HG03565 (cell line): Measurements from ENCODE around the gene CCDC177.

Source experiments
- ATAC-seq: cut with Tn5 transposase; IDR thresholded peaks from one replicate; pipeline ENCODE4 v1.9.1; 2021; ENCODE audit warnings: mild to moderate bottlenecking, moderate library complexity; ENCODE audit not compliant: unreplicated experiment

The CCDC177 gene

DNA sequence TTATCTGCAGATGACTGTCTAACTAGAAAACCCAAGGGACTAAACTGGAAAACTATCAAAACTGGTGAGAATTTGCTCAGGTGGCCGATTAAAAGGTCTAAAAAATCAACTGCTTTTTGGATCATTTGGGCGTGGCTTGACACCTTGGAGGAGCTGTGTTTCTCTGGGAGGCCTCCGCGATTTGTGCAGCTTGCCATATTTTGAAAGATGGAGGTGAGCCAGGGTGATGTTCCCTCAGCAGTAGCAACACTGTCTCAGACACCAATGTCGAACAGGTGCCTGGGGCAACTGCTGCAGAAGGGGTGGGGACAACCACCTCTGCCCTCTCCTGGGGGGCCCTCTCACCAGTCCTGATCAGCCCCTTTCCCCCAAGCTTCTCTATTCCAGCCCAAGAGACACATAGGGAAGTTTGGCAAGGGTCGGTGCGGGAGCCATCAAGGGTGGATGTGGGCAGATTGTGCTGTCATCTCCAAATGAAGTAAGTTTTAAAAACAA is 3.8 kb downstream of the CCDC177 start:
- no peak for ATAC-seq

DNA sequence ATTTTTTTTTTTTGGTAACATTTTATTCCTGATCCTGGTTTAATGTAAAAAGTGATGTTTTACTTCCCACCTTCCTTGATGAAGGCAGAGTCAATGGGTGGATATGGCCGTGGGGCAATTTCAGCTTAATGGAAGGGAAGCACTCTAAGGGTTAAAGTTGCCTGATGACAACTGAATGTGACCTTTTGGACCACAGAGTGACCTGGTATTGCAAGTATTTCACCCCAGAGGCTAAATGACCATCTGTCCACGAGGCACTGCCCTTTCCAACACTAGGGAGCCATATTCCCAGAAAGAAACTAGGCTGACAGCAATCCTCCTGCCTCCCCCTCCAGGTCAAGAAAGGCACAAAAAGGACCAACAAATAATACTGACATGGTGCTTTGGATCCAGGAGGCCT is 4.8 kb downstream of the CCDC177 start:
- no peak for ATAC-seq

DNA sequence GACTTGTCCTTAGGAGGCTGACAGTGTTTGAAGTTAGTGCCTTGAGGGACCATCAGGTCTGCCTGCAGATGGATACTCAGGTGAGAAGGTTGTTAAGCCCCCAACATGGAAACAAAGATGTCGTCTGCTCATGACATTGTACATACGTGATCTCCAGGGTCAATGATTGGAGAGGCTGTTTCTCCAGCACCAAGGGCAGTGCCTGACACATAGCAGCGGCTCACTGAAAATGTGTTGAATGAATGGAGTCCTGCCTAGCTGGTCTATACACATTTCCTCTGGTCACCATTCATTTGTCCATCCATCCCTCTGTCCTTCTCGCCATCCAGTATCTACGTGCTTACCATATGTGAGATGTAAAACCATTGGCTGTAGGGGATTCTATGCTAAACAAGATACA is 7.1 kb downstream of the CCDC177 start:
- ATAC-seq, result no peak

DNA sequence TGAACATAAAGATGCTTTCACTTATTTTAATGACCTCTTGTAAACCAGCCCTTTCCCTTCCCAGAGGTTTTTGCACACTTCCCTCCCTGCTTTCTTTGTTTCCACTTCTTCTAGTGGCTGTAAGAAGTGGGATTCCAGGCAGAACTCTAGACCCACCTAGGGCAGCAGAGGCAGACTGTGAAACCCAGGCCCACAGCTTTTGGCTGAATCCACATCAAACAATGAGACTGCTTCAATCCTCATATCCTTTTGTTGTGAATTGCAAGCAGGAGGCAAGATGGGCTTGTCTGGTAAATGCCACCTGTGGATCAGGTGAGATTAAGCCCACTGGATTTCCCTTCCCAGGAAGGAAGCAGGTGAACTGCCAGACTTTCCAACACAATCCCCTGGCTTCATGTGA is 12.8 kb downstream of the CCDC177 start:
- no peak for ATAC-seq

DNA sequence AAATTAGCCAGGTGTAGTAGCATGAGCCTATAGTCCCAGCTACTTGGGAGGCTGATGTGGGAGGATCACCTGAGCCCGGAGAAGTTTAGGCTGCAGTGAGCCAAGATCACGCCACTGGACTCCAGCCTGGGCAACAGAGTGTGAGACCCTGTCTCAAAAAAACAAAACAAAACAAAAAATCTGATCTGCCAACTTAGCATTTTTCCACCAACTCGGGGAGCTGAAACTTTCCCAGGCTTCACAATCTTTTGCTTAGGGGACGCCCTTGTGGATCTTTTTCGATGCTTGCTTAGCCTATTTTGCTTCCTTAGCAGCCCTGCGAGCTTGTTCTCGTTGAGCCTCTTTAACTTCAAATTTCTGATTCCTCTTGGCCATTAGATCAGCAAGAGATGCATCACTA is 13.8 kb downstream of the CCDC177 start:
- no peak for ATAC-seq

DNA sequence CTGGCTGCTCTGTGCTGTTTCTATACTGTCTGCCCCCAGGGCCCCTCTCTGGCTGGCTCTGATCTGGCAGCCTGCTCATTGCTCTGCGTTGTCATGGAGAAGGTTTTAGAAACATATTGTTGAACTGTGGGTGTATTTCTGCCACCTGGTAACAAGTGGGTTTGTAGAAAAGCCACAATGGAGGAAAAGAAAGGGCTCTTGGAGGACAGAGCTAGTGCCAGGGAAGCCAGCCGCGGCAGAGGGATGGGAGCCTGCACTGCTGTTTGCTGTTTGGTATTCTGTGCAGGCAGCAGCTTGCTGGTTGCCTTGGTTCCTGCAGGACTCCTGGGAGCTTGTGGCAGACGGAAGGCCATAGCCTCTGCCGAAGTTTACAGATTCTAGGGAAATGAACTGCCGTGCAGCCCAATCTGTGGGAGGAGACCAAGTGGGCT is 15.1 kb downstream of the CCDC177 start:
- ATAC-seq, result no peak

DNA sequence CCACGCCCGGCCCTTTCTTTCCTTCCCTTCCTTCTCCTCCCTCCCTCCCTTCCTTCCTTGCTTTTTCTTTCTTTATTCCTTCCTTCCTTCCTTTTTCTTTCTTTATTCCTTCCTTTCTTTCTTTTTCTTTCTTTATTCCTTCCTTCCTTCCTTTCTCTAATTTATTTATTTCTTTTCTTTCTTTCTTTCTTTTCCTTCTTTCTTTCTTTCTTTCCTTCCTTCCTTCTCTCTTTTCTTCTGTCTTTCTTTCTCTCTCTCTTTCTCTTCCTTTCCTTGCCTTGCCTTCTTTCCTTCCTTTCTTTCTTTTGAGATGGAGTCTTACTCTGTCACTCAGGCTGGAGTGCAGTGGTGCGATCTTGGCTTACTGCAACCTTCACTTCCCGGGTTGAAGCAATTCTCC is 15.9 kb downstream of the CCDC177 start:
- ATAC-seq, result no peak

DNA sequence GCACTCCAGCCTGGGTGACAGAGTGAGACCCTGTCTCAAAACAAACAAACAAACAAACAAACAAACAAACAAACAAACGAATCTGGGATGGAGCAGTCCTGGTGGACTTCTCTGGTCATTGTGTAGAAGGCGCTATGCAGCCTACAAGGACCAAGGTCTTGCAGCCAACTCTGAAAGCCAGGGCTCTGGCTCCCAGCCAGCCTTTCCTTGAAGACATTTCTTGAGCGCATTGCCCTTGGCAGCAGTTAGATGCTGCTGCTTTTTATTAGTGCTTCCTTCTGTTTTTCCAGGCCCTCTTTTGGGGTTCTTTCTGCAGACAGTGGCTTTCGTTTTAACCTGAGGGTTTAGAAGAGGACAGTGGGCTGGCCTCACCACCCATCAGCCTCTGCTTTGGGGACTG is 20.2 kb downstream of the CCDC177 start:
- ATAC-seq, result no peak

DNA sequence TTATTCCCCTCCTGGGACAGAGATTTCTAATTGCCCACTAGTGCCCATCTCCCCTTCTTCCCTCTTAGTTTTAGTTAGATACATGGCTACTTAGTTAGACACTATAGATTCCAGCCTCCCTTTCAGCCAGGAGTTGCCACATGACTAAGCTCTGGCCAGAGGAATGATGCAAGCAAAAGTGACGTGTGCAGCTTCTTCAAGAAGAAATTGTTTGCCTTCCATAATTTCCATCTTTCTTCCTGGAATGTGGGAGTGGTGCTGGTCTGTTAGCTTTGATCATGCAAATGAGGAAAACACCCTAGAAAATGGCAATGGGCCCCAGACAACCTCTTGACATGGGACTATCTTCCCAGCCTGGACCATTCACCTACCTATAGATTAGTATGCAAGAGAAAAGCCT is 21.4 kb downstream of the CCDC177 start:
- ATAC-seq, result no peak

DNA sequence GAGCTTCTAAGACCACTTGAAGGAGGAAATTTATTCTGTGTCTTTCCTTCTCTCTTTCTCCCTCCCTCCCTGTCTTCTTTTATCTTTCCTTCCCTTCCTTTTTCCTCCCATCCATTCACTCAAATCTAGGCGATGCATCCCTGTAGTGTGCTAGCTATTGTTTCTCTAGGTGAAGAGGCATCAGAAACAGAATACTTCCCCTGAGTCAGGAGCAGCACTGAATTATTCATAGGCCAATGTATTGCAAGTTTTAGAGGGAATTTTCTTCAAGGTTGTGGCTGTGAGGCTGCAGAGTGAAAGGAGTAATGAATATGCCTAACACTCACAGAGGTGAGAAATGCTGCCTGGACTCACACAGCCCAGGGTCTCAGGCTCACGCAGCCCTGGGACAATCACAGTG is 23.2 kb downstream of the CCDC177 start:
- ATAC-seq, result no peak

DNA sequence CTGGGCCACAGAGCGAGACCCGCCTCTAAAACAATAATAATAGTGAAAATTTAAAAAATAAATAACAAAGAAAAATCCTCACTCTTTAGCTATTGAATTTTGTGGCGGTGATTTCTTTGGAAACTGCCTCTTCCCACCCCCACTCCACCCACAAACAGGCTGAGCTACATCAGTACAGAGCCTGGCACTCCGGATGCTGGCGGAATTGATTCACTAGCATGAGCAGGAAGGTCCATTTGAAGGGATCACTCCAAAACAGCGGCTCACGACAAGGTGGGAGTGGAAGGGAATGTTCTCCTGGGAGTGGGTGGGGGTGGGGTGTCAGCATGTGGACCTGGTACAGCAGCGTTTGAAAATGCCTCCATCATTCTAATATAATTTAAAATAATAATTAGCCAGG is 26.1 kb downstream of the CCDC177 start:
- ATAC-seq, result no peak

DNA sequence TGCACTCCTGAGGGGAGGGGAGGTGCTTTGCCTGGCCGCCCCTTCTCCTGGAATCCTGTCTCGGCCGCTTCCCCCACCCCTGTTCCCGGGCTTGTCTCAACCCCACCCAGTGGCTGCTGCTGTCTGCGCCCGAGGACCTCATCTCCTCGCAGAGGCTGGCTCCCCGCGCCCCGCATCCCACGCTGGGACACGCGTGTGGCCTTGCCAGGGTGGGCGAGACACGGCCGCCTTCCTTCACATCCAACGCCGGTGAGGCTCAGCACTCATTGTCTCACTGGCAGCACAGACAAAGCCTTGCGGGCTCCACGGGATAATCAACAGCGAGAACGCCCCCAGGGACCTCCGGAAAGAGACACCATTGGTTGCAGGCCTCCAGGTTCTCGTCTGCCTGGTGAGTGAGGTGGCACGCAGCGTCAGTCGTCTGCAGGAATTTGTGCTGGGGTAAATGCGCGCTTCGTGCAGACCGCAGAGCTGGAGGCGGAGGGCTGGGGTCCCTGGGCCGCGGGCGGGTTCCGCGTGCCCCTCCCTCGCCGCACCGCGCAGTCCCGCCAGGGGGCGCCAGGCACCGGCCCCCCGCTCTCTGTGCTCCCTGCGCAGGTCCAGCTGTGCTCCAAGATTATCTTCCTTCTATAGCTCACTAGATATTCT is 26.8 kb downstream of the CCDC177 start:
- ATAC-seq, result no peak

DNA sequence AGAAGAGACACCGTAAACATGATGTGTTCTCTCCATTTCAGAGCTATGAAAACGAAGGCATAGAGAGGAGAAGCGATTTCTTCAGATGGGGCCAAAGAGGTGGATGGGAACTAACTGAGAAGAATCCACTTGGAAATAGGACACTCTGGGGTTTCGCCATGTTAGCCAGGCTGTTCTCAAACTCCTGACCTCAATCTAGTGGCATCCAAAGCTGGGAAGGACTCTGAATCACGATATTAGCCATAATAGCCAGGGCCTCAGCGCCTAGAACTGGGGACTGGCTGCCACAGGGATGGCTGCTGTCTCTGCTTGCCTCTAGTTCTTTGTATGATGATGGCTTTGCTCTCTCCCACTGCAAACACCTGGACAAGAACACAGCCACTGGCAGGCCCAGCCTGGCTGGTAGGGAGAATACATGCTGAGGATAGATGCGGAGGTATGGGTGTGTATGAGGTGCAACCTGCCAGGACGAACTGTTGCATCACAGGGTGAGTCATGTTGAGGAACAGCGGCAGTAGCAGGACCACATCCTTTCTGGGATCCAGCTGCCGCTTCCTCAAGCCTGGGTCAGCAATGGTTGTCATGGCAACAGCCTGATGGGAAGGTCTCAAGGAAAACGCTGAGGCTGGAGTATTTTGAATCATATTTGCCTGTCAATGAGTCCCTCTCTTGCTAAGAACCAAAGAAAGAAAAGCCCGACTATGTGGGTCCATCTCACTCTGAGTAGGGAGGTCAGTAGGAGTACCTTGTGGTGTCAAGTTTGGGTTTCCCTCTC is 31.1 kb downstream of the CCDC177 start:
- ATAC-seq, result no peak

DNA sequence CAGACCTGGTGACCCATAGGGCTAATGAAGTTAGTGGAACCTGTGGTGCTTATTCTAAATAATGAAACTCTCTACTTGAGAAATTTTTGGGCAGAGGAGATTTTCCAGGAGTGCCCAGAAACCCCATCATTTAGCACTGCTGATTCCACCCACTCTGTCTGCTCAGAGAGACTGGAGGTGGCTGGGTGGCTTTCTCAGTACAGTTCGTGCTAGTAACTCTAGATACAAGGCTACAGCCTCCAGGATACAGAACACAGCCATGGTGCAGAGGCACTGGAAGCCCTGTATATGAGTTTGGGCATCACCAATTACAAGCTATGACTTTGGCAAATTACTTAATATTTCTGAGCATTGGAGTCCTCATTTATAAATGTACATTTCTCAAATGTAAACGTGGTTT is 32.4 kb downstream of the CCDC177 start:
- no peak for ATAC-seq

DNA sequence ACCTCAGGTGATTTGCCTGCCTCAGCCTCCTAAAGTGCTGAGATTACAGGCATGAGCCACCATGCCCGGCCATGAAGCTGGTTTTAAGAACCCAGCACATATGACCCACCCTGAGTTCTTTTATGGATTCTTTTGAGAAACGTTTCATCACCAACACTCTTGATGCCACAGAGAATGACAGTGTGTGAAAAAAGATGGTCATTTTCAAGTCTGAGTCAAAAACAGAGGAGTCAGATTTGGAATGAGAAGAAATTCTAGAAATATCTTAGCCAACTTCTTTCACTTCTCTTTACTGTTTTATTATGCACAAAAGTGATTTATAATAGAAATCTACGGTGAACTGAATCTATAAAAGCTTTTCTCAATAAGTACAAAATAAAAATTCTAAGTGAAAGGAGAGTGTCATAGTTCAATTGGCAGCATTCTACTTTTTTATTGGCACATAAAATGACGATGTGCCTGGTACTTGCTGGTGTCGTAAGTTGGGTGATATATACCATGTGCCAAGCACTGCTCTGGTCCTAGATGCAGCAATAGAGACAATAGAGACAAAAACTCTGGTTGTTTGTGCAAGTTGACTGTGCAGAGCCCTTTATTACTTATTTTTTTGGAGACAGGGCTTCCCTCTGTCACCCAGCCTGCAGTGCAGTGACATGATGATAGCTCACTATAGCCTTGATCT is 33.9 kb downstream of the CCDC177 start:
- no peak for ATAC-seq

DNA sequence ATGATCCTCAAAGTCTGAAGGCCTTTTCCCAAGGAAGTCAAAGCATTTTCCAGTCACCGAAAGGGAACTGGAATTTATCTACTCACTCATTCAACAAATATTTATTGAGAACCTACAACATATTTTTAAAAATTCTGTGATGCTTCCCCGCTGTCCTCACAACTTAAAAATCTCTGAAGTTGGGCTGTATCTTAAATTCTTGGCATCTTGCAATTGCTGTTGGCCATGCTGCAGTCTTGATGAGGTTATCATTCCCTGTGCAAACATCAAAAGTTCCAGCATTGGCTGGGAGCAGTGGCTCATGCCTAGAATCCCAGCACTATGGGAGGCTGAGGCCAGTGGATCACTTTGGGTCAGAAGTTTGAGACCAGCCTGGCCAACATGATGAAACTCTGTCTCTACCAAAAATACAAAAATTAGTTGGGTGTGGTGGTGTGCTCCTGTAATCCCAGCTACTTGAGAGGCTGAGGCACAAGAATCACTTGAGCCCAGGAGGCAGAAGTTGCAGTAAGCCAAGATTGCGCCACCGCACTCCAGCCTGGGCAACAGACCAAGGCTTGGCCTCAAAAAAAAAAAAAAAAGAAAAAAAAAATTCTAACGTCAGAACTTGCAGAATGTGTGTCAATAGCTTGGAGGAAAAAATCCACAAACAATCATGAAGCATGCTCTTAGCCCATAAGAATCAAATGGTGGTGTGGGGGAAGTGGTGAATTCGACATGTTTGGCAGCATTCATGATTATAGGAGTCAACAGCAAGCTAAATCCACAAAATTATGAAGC is 34.9 kb downstream of the CCDC177 start:
- ATAC-seq, result no peak

DNA sequence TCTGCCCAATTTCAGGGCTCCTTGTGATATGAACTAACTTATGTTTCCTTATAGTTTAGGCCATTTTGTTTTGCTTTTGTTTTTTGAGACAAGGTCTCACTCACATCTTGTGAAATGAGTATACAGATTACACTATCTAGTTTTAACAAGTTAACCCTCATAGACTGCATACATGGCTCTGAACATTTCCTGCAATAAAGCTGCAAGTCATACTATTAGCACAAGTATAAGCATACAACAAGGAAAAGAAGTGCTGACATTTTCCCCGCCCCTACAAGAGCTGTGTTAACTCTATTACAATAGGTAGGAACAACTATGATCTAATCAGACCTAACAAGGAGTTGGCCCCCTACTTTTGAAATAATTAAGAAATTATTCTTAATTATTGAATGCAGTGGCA is 35.9 kb downstream of the CCDC177 start:
- no peak for ATAC-seq

DNA sequence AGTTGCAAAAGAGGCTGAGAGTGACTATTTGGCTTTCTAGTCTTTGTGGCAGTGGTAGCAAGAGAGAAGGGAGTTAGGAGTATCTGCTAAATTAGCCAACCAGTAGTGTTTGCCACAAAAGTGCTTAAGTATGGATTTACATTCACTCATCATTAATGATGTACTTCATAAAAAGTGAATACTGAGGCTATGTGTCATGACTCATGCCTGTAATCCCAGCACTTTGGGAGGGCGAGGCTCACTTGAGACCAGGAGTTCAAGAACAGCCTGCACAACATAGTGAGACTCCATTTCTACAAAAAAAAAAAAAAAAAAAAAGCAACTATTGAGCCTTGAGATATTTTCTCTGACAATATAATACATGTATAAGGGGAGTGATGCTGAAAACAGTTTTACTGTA is 36.8 kb downstream of the CCDC177 start:
- ATAC-seq, result no peak

DNA sequence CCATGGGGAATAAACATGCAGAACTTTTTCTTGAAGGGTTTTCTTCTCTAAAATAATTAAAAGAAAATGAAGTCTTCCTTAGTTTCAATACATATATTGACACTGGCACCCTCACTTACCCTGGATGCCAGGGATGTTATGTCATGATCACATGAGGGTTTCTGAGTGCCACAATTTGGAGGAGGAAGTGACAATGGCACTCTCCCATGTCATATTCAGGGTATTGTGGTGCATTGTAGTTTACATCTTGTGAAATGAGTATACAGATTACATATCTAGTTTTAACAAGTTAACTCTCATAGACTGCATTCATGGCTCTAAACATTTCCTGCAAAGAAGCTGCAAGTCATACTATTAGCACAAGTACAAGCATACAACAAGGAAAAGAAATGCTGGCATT is 37.7 kb downstream of the CCDC177 start:
- ATAC-seq, result no peak

DNA sequence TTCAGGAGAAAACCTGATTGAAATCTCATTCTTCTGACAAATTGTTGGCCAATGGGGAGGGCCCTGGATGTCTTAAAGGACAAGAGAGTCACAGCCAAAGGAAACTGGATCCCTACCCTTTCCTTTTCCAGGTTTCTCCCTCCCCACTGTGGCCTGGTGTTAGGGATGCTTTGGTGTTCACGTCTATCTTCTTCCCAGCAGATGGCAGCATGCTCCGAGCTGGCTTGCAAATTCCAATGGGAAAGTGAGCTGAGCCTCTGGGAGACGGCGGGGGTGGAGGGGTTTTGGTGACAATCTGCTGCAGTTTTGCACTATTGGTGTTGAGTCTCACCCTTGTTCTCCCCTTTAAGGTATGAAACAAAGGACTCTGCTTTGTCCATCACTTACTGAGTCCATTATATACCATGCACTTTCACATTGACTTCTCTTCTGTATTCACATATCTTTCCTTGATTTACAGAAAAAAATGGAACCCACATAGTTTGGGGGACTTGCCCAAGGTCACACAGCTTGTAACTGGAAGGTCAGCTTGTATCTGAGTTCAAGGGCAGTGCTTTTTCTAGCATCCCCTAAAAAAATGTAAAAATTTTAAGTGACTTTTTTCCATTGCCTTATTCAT is 39.3 kb downstream of the CCDC177 start:
- no peak for ATAC-seq
